ENCODE measurements around the gene NR1H4. TPM values are rescaled to one million over a fixed set of nuclear protein-coding genes. Genes with fewer than 3 reads are reported as not detected.
A peak's percentile ranks its signal among the peaks of the same experiment; 100 is the strongest.

NR1H4 gene
- total and polyA plus RNA-seq, 11 donors: not detected

GRCh38 chr12:100574187-100575074 is 100.8 kb downstream of the NR1H4 start:
- peak in 3 of 4 donors; percentile 7 to 37 (median 24) for ATAC-seq
- Histone ChIP-seq H3K27ac (peak overlapping the region in 8 of 12 donors; percentile 30 to 89 (median 70)), H3K4me3 (peak overlapping the region; percentile 27 to 82 (median 64)), H3K27me3 (no peaks in the 10 kb centered on the region), H3K4me1 (peaks cover 0 to 27% (median 14%) of the 10 kb centered on the region in 12 donors), H3K36me3 (no peaks in the 10 kb centered on the region), H3K9me3 (no peaks in the 10 kb centered on the region)
- TF ChIP-seq POLR2A (IDR thresholded peaks at IDR 0.05) (no peak), CTCF (IDR thresholded peaks at IDR 0.05) (no peak)
- DNase-seq: peak in 3 of 5 donors; percentile 30 to 36 (median 30)
- WGBS, 4 donors: 10 to 12% (median 11%) methylated on average over 15 of the region's 15 CpGs
- intact Hi-C loops (cut with DNase I): no loop called here

- Histone ChIP-seq H3K27ac (peak overlapping the region in 1 of 12 donors; percentile 6), H3K9me3 (no peaks in the 10 kb centered on the region), H3K27me3 (no peaks in the 10 kb centered on the region), H3K36me3 (no peaks in the 10 kb centered on the region), H3K4me1 (peaks cover 0 to 27% (median 14%) of the 10 kb centered on the region in 12 donors), H3K4me3 (no peak overlapping the region)
- no peak for DNase-seq
- TF ChIP-seq POLR2A (IDR thresholded peaks at IDR 0.05): no peak
- no peak for TF ChIP-seq CTCF (IDR thresholded peaks at IDR 0.05)
- no peak for ATAC-seq
- 71 to 75% (median 73%) methylated on average over 3 of the region's 3 CpGs for WGBS, 4 donors
- intact Hi-C loops (cut with DNase I): no loop called here
Measured at GRCh38 chr12:100576331-100577036, 102.8 kb downstream of the NR1H4 start.

GRCh38 chr12:100578923-100579322 is 105.3 kb downstream of the NR1H4 start:
- intact Hi-C loops (cut with DNase I): no loop called here
- ATAC-seq: no peak

More at GRCh38 chr12:100578923-100579322, 105.3 kb downstream of the NR1H4 start:
- H3K27ac ChIP-seq: no peak overlapping the region
- peaks cover 0 to 20% (median 9%) of the 10 kb centered on the region in 12 donors for H3K4me1 ChIP-seq
- no peak for DNase-seq
- H3K9me3 ChIP-seq: peaks cover 0 to 7% (median 0%) of the 10 kb centered on the region in 12 donors
- H3K27me3 ChIP-seq: no peaks in the 10 kb centered on the region
- 94 to 97% (median 96%) methylated on average over 5 of the region's 5 CpGs for WGBS, 4 donors
- TF ChIP-seq POLR2A (IDR thresholded peaks at IDR 0.05) (no peak), CTCF (IDR thresholded peaks at IDR 0.05) (no peak)
- no peaks in the 10 kb centered on the region for H3K36me3 ChIP-seq
- H3K4me3 ChIP-seq: no peak overlapping the region
